MV-4-11 (cell line): ENCODE data around the gene CARMIL1.
A peak's percentile ranks its signal among the peaks of the same experiment; 100 is the strongest.

ENCODE experiments used
- DNase-seq: peaks from one replicate; lab custom pipeline; 2025; lab: John Stamatoyannopoulos, UW

The CARMIL1 gene

GRCh38 chr6:25477006-25477590 is 197.9 kb downstream of the CARMIL1 start:
- no peak for DNase-seq

GRCh38 chr6:25478973-25479372 is 199.8 kb downstream of the CARMIL1 start:
- no peak for DNase-seq

GRCh38 chr6:25481267-25481666 is 202.1 kb downstream of the CARMIL1 start:
- no peak for DNase-seq

GRCh38 chr6:25482996-25483395 is 203.8 kb downstream of the CARMIL1 start:
- no peak for DNase-seq

GRCh38 chr6:25483943-25484342 is 204.8 kb downstream of the CARMIL1 start:
- DNase-seq = no peak

- no peak for DNase-seq
These were observed 205.7 kb downstream of the CARMIL1 start for GRCh38 chr6:25484900-25485299.

DNA sequence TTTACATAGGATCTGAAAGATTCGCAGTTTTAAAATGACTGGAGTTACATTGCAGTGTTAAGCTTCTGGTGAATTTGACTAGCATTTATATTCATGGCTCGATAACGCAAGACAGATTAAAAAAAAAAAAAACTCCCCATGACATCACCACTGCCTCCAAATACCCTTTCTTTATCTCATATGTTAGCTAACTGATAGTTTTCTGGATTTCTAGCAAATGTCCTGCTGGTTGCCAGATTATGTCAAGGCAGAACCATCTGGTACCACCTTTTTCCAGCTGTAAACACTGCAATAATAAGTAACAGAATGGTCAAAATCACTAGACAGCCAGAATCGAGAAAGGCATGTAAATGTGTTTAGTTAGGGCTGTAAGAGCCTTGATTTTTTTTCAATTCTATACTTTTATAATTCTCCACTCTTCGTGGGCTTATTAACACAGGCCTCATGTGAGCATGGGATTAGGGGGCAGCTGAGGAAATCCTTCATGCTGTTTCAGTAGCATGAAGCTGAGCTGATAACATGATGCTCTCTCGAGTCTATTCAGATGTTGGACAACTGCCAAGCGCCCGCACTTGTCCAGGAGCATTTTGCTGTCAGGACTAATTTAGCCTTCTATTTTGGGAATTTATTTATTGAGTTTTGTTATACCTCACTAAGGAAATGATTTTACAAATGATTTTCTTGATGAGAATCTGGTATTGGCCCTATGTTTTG is 206.8 kb downstream of the CARMIL1 start:
- DNase-seq = no peak

GRCh38 chr6:25486550-25486949 is 207.4 kb downstream of the CARMIL1 start:
- DNase-seq = no peak

DNA sequence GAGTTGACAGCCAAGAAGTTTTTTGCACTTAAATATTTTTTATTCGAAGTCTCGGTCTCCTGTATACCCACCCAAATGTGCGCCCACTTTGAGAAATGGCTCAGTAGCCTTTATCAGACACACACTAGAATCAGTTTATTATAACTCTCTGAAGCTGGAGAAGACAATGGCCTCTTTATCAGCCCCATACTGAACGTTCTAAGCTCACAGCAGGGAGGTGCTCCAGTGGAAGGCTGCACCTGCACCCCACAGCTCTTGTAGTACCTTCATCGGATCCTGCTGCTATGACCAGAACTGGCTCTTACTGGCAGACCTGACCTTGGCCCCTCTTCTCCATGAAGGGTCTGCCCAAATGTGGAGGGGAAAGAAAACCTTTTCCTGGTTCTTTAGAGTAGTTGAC is 207.8 kb downstream of the CARMIL1 start:
- DNase-seq = no peak

GRCh38 chr6:25488156-25488555 is 209.0 kb downstream of the CARMIL1 start:
- DNase-seq = no peak

GRCh38 chr6:25489399-25489798 is 210.2 kb downstream of the CARMIL1 start:
- no peak for DNase-seq

GRCh38 chr6:25490018-25490801 is 211.0 kb downstream of the CARMIL1 start:
- peak; percentile 70 for DNase-seq

DNA sequence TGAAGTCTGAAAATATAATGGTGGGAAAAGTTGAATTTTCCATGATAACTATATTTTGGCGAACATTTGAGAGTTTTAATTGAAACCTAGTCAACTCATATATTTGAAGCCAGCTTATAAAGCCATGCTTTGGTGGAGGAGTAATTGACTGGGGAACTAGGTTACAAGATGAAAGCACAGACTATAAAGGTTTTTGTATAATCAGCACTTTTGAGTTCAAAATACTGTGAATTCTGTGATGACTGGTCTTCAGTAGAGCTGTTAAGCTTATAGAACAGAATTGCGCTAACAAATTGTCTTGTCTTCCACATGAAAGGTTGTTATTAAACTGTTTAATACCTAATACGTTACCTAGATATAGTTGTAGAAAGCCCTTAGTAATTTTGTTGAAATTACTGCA is 213.8 kb downstream of the CARMIL1 start:
- no peak for DNase-seq

GRCh38 chr6:25494469-25494868 is 215.3 kb downstream of the CARMIL1 start:
- DNase-seq = no peak

DNA sequence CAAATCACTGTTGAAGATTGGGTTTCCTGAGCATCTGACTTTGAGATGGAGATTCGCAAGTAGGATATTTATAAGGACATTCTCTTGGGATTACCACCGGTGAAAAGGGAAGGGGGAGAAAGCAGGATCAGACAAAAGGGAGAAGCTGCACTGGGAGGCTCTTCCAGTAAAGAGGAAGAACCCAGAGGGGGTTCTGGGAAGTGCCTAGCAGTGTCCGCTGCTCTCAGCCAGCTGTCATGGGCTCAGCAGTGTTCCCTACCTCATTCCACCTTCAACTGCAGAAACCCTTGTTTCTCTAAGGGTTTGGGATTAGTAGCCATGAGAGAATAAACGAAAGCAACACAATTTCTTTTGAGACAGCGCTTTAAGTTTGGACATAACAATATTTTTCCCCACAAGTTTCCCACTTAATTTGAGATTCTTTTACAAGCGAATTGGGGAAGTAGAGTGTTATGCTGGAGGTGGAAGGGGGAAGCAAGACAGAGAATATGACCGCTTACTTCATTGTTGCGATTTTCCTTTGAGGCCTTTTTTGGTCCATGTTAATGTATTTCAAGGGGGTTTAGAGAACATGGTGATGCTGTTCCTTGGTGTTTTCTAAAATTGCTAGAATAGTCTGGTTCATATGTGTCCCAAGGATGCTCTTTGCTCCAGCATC is 218.3 kb downstream of the CARMIL1 start:
- peak; percentile 11 for DNase-seq

DNA sequence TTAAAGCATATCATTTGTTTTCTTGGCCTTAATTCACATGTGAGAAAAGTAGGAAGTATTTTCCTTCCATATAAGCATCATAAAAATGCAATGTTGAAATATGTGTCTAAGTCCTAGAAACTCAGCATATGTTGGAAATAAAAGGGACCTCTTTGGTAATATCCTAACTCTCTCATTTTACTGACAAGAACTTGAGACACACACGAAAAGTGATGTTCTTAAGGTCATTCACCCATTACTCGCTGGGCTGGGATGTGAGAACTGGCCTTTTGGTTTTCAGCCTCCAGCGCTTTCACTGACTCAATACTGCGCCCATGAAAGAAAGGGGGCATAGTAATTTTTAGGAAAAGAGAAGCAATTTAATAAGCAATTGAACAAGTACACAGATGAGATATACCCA is 219.3 kb downstream of the CARMIL1 start:
- no peak for DNase-seq

- no peak for DNase-seq
These were observed 220.6 kb downstream of the CARMIL1 start for GRCh38 chr6:25499615-25500235.

DNA sequence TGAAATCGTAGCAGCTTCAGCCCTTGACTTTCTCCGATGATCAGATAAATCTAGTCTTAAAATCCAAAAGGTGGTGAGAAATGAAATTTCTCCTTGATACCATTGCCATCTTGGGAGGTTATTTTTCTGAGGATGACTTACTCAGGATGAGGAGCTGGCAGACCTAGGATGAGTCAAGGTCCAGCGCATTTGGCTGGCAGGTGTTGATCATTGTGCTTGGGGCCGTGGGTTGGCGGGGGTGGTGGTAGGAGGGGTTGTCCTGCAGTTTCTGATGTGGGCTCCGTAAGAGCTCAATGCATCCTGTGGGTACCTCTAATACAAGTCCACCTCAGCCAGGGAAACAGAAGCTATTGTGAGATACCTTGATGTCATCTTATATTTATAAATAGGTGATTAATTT is 224.5 kb downstream of the CARMIL1 start:
- no peak for DNase-seq

GRCh38 chr6:25504661-25505060 is 225.5 kb downstream of the CARMIL1 start:
- no peak for DNase-seq

GRCh38 chr6:25506020-25506419 is 226.8 kb downstream of the CARMIL1 start:
- no peak for DNase-seq

GRCh38 chr6:25508051-25508450 is 228.9 kb downstream of the CARMIL1 start:
- no peak for DNase-seq

DNA sequence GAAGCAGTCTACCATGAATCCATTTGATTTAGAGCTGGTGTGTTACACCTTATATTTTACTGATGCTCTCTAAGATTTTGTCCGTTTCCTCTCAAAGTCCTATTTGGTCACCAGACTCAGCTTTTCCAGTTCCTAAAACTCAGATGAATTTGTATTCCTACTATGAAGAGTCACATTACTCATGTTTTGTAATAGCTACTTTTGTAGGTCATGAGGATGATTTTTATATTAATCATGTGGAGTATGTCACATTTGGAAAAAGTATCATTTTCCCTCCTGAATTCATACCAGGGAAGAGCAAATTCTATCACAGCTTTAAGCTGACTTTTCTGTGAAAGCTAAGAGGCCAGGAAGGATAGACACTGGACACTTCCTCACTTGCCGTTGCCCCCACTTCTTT is 232.2 kb downstream of the CARMIL1 start:
- no peak for DNase-seq
